Transverse colon (tissue), 4 donors: ENCODE measurements around the gene ANXA1. TPM values are rescaled to one million over a fixed set of nuclear protein-coding genes. Genes with fewer than 3 reads are reported as not detected.

ENCODE experiments used
- DNase-seq: peaks from one replicate; pipeline ENCODE4 v3.0.0-alpha.2; 2019
- H3K27ac ChIP-seq, 4 donors: fragments of 200-600 bp; sonication (generic); 2 replicates each; pipeline ENCODE4 v1.5.1; 2016 to 2018; ENCODE audit warnings: inconsistent platforms in 4 of 4
- H3K27me3 ChIP-seq: fragments of 200-600 bp; sonication (generic); 2 replicates; pipeline ENCODE4 v1.5.1; 2017; ENCODE audit warnings: inconsistent platforms
- H3K36me3 ChIP-seq, 4 donors: fragments of 200-600 bp; sonication (generic); 2 replicates each; pipeline ENCODE4 v1.5.1; 2017 to 2019; ENCODE audit warnings: inconsistent platforms in 4 of 4
- H3K4me1 ChIP-seq, 4 donors: fragments of 200-600 bp; sonication (generic); 2 replicates each; pipeline ENCODE4 v1.5.1; 2017 to 2020; ENCODE audit warnings: inconsistent platforms in 4 of 4
- H3K4me3 ChIP-seq, 4 donors: fragments of 200-600 bp; sonication (generic); 1 replicate in 1 of 4; 2 replicates in 3 of 4; pipeline versions ENCODE4 v1.5.1 to v1.6.1; 2017 to 2019; ENCODE audit warnings: inconsistent platforms in 4 of 4
- H3K9me3 ChIP-seq, 2 donors: fragments of 200-600 bp; sonication (generic); 2 replicates each; pipeline ENCODE4 v1.5.1; 2017 to 2019; ENCODE audit warnings: inconsistent platforms in 2 of 2
- CTCF ChIP-seq, 5 experiments: fragments of 200-600 bp in 3 of 5; fragments of 450-650 bp in 2 of 5; sonication (generic) in 3 of 5; IDR thresholded peaks; 1 replicate in 2 of 5; 2 replicates in 3 of 5; pipeline ENCODE4 v1.5.1; 2016 to 2017; ENCODE audit warnings: antibody characterized with exemption in 5 of 5, inconsistent platforms in 3 of 5, mild to moderate bottlenecking in 2 of 5, moderate library complexity in 1 of 5
- EP300 ChIP-seq: sonication (generic); formaldehyde crosslinking; IDR thresholded peaks from one replicate; pipeline ENCODE4 v1.6.1; 2017; ENCODE audit warnings: antibody characterized with exemption, low read depth
- POLR2A ChIP-seq: fragments of 450-650 bp; IDR thresholded peaks from one replicate; pipeline ENCODE4 v1.6.1; 2016; ENCODE audit warnings: antibody characterized with exemption, mild to moderate bottlenecking, moderate library complexity
- POLR2AphosphoS5 ChIP-seq, 3 donors: sonication (generic); formaldehyde crosslinking; IDR thresholded peaks; one replicate each; pipeline ENCODE4 v1.6.1; 2016; ENCODE audit warnings: antibody characterized with exemption in 3 of 3
- WGBS, 2 donors: methylation state at CpG; one replicate each; pipeline ENCODE4 v1.1.5; 2018; ENCODE audit warnings: low coverage in 1 of 2; 5-methylcytosine and 5-hydroxymethylcytosine counted together
- in situ Hi-C, 4 donors: fragments of 200-750 bp; cut with MboI; loops; one replicate each; pipeline versions ENCODE4 v1.15.0 to v1.15.1; 2017; ENCODE audit warnings: low sequenced_read_pairs in 3 of 4, low pct_ligation_motif_present in 1 of 4, low pct_unique_long_range_greater_than_20kb in 1 of 4
- intact Hi-C: fragments of 100-400 bp; cut with DNase I; formaldehyde crosslinking; loops from one replicate; pipeline ENCODE4 v1.15.1; 2023; ENCODE audit warnings: low total_unique reads
- total RNA-seq, 4 donors: library from RNA; depleted of rRNA; stranded (reverse); fragments of >200 nt; gene quantifications; one replicate each; pipeline ENCODE4 v1.1.0, GENCODE V29; 2016

Gene ANXA1
- total RNA-seq, 4 donors from 2014 or later: 33.3 to 160 (median 66.9) TPM

DNA sequence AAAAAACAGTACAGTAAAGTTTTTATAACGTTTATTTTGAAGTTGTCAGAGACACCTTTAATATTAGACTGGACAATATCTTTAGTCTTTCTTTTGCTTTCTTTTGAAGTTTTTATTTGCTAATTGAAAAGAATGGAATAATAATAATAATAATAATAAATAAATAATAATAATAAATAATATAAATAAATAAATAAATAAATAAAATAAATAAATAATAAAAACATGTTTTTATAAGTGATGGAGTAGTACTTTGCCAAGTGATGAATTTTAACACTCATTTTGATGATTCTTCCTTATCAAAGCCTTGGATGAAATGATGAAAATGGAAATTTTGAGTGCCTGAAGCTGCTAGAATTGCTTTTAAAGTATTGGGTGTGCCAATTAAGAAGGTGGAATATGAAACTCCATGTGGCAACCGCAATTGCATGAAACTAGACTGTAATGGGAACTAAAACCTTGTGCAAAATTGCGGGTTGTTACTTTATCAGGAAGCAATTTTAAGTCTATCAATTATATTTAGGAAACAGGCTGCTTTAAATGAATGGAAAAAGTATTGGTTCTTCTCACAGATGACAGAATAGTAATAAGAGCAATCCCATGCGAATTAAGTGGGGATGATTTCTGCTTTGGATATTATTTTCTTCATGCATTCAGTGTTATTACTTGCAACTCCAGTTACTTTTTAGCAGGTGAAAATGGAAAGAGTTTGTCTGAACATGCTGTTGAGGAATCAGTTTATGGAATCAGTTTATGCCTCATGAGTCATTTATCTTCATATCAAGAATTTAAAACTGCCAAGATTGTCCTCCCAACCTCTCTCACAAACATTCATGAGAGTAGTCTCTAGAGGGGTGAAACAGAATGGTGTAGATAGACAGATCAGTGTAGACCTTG, 4.6 kb downstream of the ANXA1 start:
- peaks cover 0 to 35% (median 5%) of the 10 kb centered on the region in 4 donors for H3K4me1 ChIP-seq
- peak overlapping the region in 1 of 4 donors; percentile 5 for H3K4me3 ChIP-seq
- H3K9me3 ChIP-seq: no peaks in the 10 kb centered on the region
- H3K36me3 ChIP-seq: peaks cover 0 to 14% (median 7%) of the 10 kb centered on the region in 4 donors
- intact Hi-C loops: no loop called here
- 74 to 76% methylated on average over 4 of the region's 4 CpGs for WGBS, 2 donors
- H3K27ac ChIP-seq: peak overlapping the region in 1 of 4 donors; percentile 74
- TF ChIP-seq EP300 (no peak), POLR2A (no peak), CTCF (IDR thresholded peaks at IDR 0.05) (no peak), POLR2AphosphoS5 (IDR thresholded peaks at IDR 0.05) (no peak)
- no peaks in the 10 kb centered on the region for H3K27me3 ChIP-seq
- in situ Hi-C loops: no loop called here
- DNase-seq: no peak

DNA sequence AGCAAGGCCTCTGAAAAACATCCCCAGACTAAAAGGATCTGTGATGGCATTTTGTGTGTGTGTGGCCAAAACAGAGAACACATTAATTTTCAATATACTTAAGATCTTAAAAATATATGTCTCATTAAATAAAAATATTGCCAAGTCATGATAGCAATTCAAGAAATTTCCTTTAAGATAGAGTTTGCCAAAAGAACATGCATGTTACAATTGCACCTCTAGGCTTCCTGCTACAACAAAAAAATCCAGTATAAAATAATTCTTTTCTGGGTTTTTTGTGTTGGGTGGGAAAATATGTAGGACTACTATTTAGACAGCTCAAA, 5.2 kb downstream of the ANXA1 start:
- TF ChIP-seq POLR2AphosphoS5 (IDR thresholded peaks at IDR 0.05) (no peak), POLR2A (no peak), EP300 (no peak), CTCF (IDR thresholded peaks at IDR 0.05) (no peak)
- H3K4me3 ChIP-seq: no peak overlapping the region
- DNase-seq: no peak
- in situ Hi-C loops: no loop called here
- no peaks in the 10 kb centered on the region for H3K9me3 ChIP-seq
- peaks cover 0 to 19% (median 7%) of the 10 kb centered on the region in 4 donors for H3K36me3 ChIP-seq
- H3K27ac ChIP-seq: peak overlapping the region in 1 of 4 donors; percentile 5
- peaks cover 0 to 29% (median 3%) of the 10 kb centered on the region in 4 donors for H3K4me1 ChIP-seq
- H3K27me3 ChIP-seq: no peaks in the 10 kb centered on the region
- intact Hi-C loops: no loop called here

DNA sequence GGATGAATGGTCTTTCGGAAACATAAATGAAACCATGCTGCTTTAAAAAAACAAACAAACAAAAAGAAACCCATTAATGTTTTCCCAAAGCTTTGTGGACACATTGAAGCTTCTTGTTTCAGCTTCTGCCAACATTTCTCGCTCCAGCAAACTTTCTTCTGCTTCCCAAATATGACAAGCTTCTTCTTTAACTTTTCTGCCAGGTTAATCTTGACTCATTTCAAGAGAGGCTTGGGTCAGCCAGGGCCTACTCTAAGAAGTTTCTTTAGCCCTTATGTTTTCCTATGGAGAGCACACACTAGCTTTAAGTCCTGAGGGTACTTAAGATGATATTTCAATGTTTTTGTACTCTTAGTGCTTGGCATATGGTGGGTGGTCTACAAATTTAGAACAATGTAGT, 6.1 kb downstream of the ANXA1 start:
- 66 to 79% methylated on average over 2 of the region's 2 CpGs for WGBS, 2 donors

More for the DNA sequence above, 6.1 kb downstream of the ANXA1 start:
- TF ChIP-seq POLR2AphosphoS5 (IDR thresholded peaks at IDR 0.05): no peak
- TF ChIP-seq POLR2A: no peak
- no peak for TF ChIP-seq CTCF (IDR thresholded peaks at IDR 0.05)
- TF ChIP-seq EP300: no peak
- intact Hi-C loops: no loop called here
- no peak overlapping the region for H3K4me3 ChIP-seq
- no peaks in the 10 kb centered on the region for H3K27me3 ChIP-seq
- H3K9me3 ChIP-seq: no peaks in the 10 kb centered on the region
- H3K4me1 ChIP-seq: peaks cover 0 to 26% (median 3%) of the 10 kb centered on the region in 4 donors
- in situ Hi-C loops: no loop called here
- H3K36me3 ChIP-seq: peaks cover 0 to 22% (median 11%) of the 10 kb centered on the region in 4 donors
- peak overlapping the region in 1 of 4 donors; percentile 5 for H3K27ac ChIP-seq
- no peak for DNase-seq
